Activated naive CD8-positive, alpha-beta T cell treated with anti-CD3 and anti-CD28 coated beads, Interleukin-2, amount 10 ng/mL, durations not matched to agents 7 days and 5 days (primary cell): ENCODE data around the gene PALD1. TPM values are rescaled to one million over a fixed set of nuclear protein-coding genes. Genes with fewer than 3 reads are reported as not detected.

ENCODE experiments used
- ATAC-seq: fragments of 150-1000 bp; cut with Tn5 transposase; one replicate; pipeline ENCODE4 v1.10.0; 2021; ENCODE audit warnings: low read depth, moderate library complexity
- POLR2A ChIA-PET: fragments of 350-600 bp; sonication (Branson Sonifier 250); formaldehyde crosslinking; loops from one replicate; lab custom pipeline; 2021; ENCODE audit warnings: antibody characterized with exemption; lab: Charles Lee
- DNase-seq: peaks from one replicate; pipeline ENCODE4 v3.0.0; 2021
- H3K27ac Mint-ChIP-seq: one replicate; pipeline ENCODE4 v1.8.0; 2022; ENCODE audit warnings: mild to moderate bottlenecking, mixed read lengths
- H3K27me3 Mint-ChIP-seq: one replicate; pipeline ENCODE4 v1.8.0; 2022; ENCODE audit warnings: mild to moderate bottlenecking, moderate library complexity, mixed read lengths
- H3K36me3 Mint-ChIP-seq: one replicate; pipeline ENCODE4 v1.8.0; 2021; ENCODE audit warnings: mild to moderate bottlenecking, mixed read lengths
- H3K4me1 Mint-ChIP-seq: one replicate; pipeline ENCODE4 v1.8.0; 2021; ENCODE audit warnings: mixed read lengths
- H3K4me3 Mint-ChIP-seq: one replicate; pipeline ENCODE4 v1.8.0; 2022; ENCODE audit warnings: mild to moderate bottlenecking, moderate library complexity, mixed read lengths
- H3K9me3 Mint-ChIP-seq: one replicate; pipeline ENCODE4 v1.8.0; 2021; ENCODE audit warnings: mixed read lengths
- total RNA-seq, 2 experiments: library from RNA; stranded (reverse); gene quantifications; one replicate each; pipeline ENCODE4 v1.2.3, GENCODE V29; 2021

Gene PALD1
- total RNA-seq, 2 experiments from 2014 or later, result 1.1 to 1.4 TPM

- H3K4me3 Mint-ChIP-seq, result no peak overlapping the region
- peaks cover 45% of the 10 kb centered on the region for H3K4me1 Mint-ChIP-seq
- H3K27ac Mint-ChIP-seq, result no peak overlapping the region
- H3K27me3 Mint-ChIP-seq, result peaks cover 3% of the 10 kb centered on the region
- DNase-seq (no peak), ATAC-seq (no peak)
- no peaks in the 10 kb centered on the region for H3K36me3 Mint-ChIP-seq
- POLR2A ChIA-PET, result no interaction called here
- H3K9me3 Mint-ChIP-seq, result no peaks in the 10 kb centered on the region
Measured at GRCh38 chr10:70496341-70497119, 18.0 kb downstream of the PALD1 start.

GRCh38 chr10:70497120-70497545 is 18.6 kb downstream of the PALD1 start:
- peaks cover 44% of the 10 kb centered on the region for H3K4me1 Mint-ChIP-seq
- no peak overlapping the region for H3K27ac Mint-ChIP-seq
- H3K36me3 Mint-ChIP-seq, result no peaks in the 10 kb centered on the region
- POLR2A ChIA-PET, result no interaction called here
- DNase-seq (no peak), ATAC-seq (no peak)
- H3K27me3 Mint-ChIP-seq, result peaks cover 3% of the 10 kb centered on the region
- H3K9me3 Mint-ChIP-seq, result no peaks in the 10 kb centered on the region
- no peak overlapping the region for H3K4me3 Mint-ChIP-seq

- Mint-ChIP-seq H3K27me3 (peaks cover 3% of the 10 kb centered on the region), H3K4me1 (peaks cover 32% of the 10 kb centered on the region), H3K36me3 (peaks cover 2% of the 10 kb centered on the region), H3K27ac (no peak overlapping the region), H3K9me3 (no peaks in the 10 kb centered on the region), H3K4me3 (no peak overlapping the region)
- DNase-seq, result no peak
- no peak for ATAC-seq
- POLR2A ChIA-PET, result interaction anchor here (0.9 to 1.7 kb wide), 2 partner anchors 11 to 22 kb away, joined by 4 read pairs; no protein-coding TSS in a partner anchor
Measured at GRCh38 chr10:70498970-70499835, 20.6 kb downstream of the PALD1 start.

- H3K27me3 Mint-ChIP-seq, result peaks cover 3% of the 10 kb centered on the region
- H3K36me3 Mint-ChIP-seq, result peaks cover 2% of the 10 kb centered on the region
- H3K4me1 Mint-ChIP-seq, result peaks cover 26% of the 10 kb centered on the region
- no peak for ATAC-seq
- no peak for DNase-seq
- POLR2A ChIA-PET, result interaction anchor here (1.7 kb wide), 1 partner anchor 22 kb away, joined by 4 read pairs; no protein-coding TSS in a partner anchor
- no peak overlapping the region for H3K27ac Mint-ChIP-seq
- H3K9me3 Mint-ChIP-seq, result no peaks in the 10 kb centered on the region
- no peak overlapping the region for H3K4me3 Mint-ChIP-seq
Measured at GRCh38 chr10:70499836-70500167, 21.2 kb downstream of the PALD1 start.

- peaks cover 21% of the 10 kb centered on the region for H3K4me1 Mint-ChIP-seq
- H3K27ac Mint-ChIP-seq, result no peak overlapping the region
- H3K27me3 Mint-ChIP-seq, result peaks cover 3% of the 10 kb centered on the region
- DNase-seq (no peak), ATAC-seq (no peak)
- no peak overlapping the region for H3K4me3 Mint-ChIP-seq
- H3K36me3 Mint-ChIP-seq, result peaks cover 2% of the 10 kb centered on the region
- no peaks in the 10 kb centered on the region for H3K9me3 Mint-ChIP-seq
- POLR2A ChIA-PET, result no interaction called here
Measured at GRCh38 chr10:70500368-70500767, 21.8 kb downstream of the PALD1 start.

- Mint-ChIP-seq H3K4me3 (no peak overlapping the region), H3K27ac (no peak overlapping the region), H3K9me3 (no peaks in the 10 kb centered on the region), H3K27me3 (peaks cover 3% of the 10 kb centered on the region), H3K36me3 (peaks cover 2% of the 10 kb centered on the region), H3K4me1 (peaks cover 17% of the 10 kb centered on the region)
- ATAC-seq (no peak), DNase-seq (no peak)
- POLR2A ChIA-PET, result no interaction called here
Measured at GRCh38 chr10:70500812-70501301, 22.3 kb downstream of the PALD1 start.

- POLR2A ChIA-PET, result no interaction called here
- Mint-ChIP-seq H3K36me3 (peaks cover 2% of the 10 kb centered on the region), H3K4me1 (peaks cover 13% of the 10 kb centered on the region), H3K27me3 (no peaks in the 10 kb centered on the region), H3K4me3 (no peak overlapping the region), H3K27ac (no peak overlapping the region), H3K9me3 (no peaks in the 10 kb centered on the region)
- no peak for DNase-seq
- no peak for ATAC-seq
Measured at GRCh38 chr10:70502406-70502805, 23.8 kb downstream of the PALD1 start.

GRCh38 chr10:70503776-70504175 is 25.2 kb downstream of the PALD1 start:
- POLR2A ChIA-PET, result no interaction called here
- no peak overlapping the region for H3K4me3 Mint-ChIP-seq
- H3K36me3 Mint-ChIP-seq, result peaks cover 2% of the 10 kb centered on the region
- no peaks in the 10 kb centered on the region for H3K27me3 Mint-ChIP-seq
- peaks cover 12% of the 10 kb centered on the region for H3K4me1 Mint-ChIP-seq
- no peak overlapping the region for H3K27ac Mint-ChIP-seq
- ATAC-seq (no peak), DNase-seq (no peak)
- no peaks in the 10 kb centered on the region for H3K9me3 Mint-ChIP-seq

- H3K4me1 Mint-ChIP-seq, result peaks cover 7% of the 10 kb centered on the region
- H3K27ac Mint-ChIP-seq, result no peak overlapping the region
- POLR2A ChIA-PET, result no interaction called here
- H3K9me3 Mint-ChIP-seq, result no peaks in the 10 kb centered on the region
- DNase-seq (no peak), ATAC-seq (no peak)
- H3K36me3 Mint-ChIP-seq, result peaks cover 2% of the 10 kb centered on the region
- no peaks in the 10 kb centered on the region for H3K27me3 Mint-ChIP-seq
- no peak overlapping the region for H3K4me3 Mint-ChIP-seq
Measured at GRCh38 chr10:70504521-70505358, 26.2 kb downstream of the PALD1 start.

GRCh38 chr10:70505908-70506307 is 27.3 kb downstream of the PALD1 start:
- POLR2A ChIA-PET, result no interaction called here
- H3K4me1 Mint-ChIP-seq, result peaks cover 1% of the 10 kb centered on the region
- H3K36me3 Mint-ChIP-seq, result peaks cover 2% of the 10 kb centered on the region

GRCh38 chr10:70507966-70508365 is 29.4 kb downstream of the PALD1 start:
- no peak for ATAC-seq

More at GRCh38 chr10:70505908-70506307, 27.3 kb downstream of the PALD1 start:
- Mint-ChIP-seq H3K9me3 (no peaks in the 10 kb centered on the region), H3K27me3 (peaks cover 1% of the 10 kb centered on the region), H3K4me3 (no peak overlapping the region), H3K27ac (no peak overlapping the region)
- ATAC-seq (no peak), DNase-seq (no peak)

GRCh38 chr10:70508912-70509756 is 30.6 kb downstream of the PALD1 start:
- ATAC-seq (no peak), DNase-seq (no peak)
- H3K4me1 Mint-ChIP-seq, result no peaks in the 10 kb centered on the region
- no peak overlapping the region for H3K27ac Mint-ChIP-seq
- peaks cover 12% of the 10 kb centered on the region for H3K27me3 Mint-ChIP-seq
- no peaks in the 10 kb centered on the region for H3K36me3 Mint-ChIP-seq
- POLR2A ChIA-PET, result interaction anchor here (0.5 to 1.1 kb wide), 2 partner anchors 10 to 12 kb away, joined by 4 read pairs; no protein-coding TSS in a partner anchor
- no peaks in the 10 kb centered on the region for H3K9me3 Mint-ChIP-seq
- no peak overlapping the region for H3K4me3 Mint-ChIP-seq

More at GRCh38 chr10:70507966-70508365, 29.4 kb downstream of the PALD1 start:
- no peak for DNase-seq
- Mint-ChIP-seq H3K4me1 (no peaks in the 10 kb centered on the region), H3K27me3 (peaks cover 12% of the 10 kb centered on the region), H3K27ac (no peak overlapping the region), H3K9me3 (no peaks in the 10 kb centered on the region), H3K36me3 (no peaks in the 10 kb centered on the region), H3K4me3 (no peak overlapping the region)
- POLR2A ChIA-PET, result interaction anchor here (0.6 kb wide), 1 partner anchor 396 kb away, joined by 3 read pairs; no protein-coding TSS in a partner anchor
